ENCODE results near the gene ZFYVE26. TPM values are rescaled to one million over a fixed set of nuclear protein-coding genes. Genes with fewer than 3 reads are reported as not detected.

ZFYVE26 gene
- total and polyA plus RNA-seq, 2 donors (not counting 1 experiment from before 2014, with no cell fraction given): 10.9 to 46.3 TPM

Small RNA genes within 50 kb of the gene (small RNA-seq; reads per million reads assigned to genes)
- not detected for gene AL049779.3 (ENCODE audit: insufficient read length, low read depth, low replicate concordance)
- gene RN7SL369P (ENCODE audit: insufficient read length, low read depth, low replicate concordance): not detected

Other genes with a start within 250 kb of the ZFYVE26 start
- 26.7 and 30.4 TPM in 2 replicates for gene PIGH, start 216.3 kb downstream of the ZFYVE26 start, total RNA-seq
- gene PIGH, start 216.3 kb downstream of the ZFYVE26 start, polyA plus RNA-seq: 48.0 and 78.9 TPM in 2 replicates
- gene ARG2, start 196.7 kb downstream of the ZFYVE26 start, total RNA-seq: 1.8 and 2.0 TPM in 2 replicates
- gene ARG2, start 196.7 kb downstream of the ZFYVE26 start, polyA plus RNA-seq: 0.33 and 0.55 TPM in 2 replicates
- gene VTI1B, start 142.0 kb downstream of the ZFYVE26 start, total RNA-seq: 58.8 and 58.9 TPM in 2 replicates
- gene VTI1B, start 142.0 kb downstream of the ZFYVE26 start, polyA plus RNA-seq: 18.0 and 19.5 TPM in 2 replicates
- gene RDH11, start 120.8 kb downstream of the ZFYVE26 start, total RNA-seq: 32.8 and 35.4 TPM in 2 replicates
- gene RDH11, start 120.8 kb downstream of the ZFYVE26 start, polyA plus RNA-seq: 35.2 and 37.0 TPM in 2 replicates
- not detected in 2 replicates for gene RDH12, start 114.7 kb downstream of the ZFYVE26 start, total RNA-seq
- gene RDH12, start 114.7 kb downstream of the ZFYVE26 start, polyA plus RNA-seq: not detected in 2 replicates
- 60.6 and 81.0 TPM in 2 replicates for gene RAD51B, start 3.2 kb upstream of the ZFYVE26 start, total RNA-seq
- 6.5 and 9.2 TPM in 2 replicates for gene RAD51B, start 3.2 kb upstream of the ZFYVE26 start, polyA plus RNA-seq

Data from B cell (primary cell).